Skin of body (tissue), 2 donors: ENCODE data around the gene CBFA2T3. TPM values are rescaled to one million over a fixed set of nuclear protein-coding genes. Genes with fewer than 3 reads are reported as not detected.

Experiments used
- DNase-seq: peaks from one replicate; lab custom pipeline; 2025; lab: John Stamatoyannopoulos, UW
- total RNA-seq: library from RNA; depleted of rRNA; stranded (reverse); fragments of >200 nt; gene quantifications from one replicate; pipeline ENCODE4 v1.2.3, GENCODE V29; 2014

Gene CBFA2T3
- total RNA-seq, 1 donor from 2014 or later: 1.7 TPM

DNA sequence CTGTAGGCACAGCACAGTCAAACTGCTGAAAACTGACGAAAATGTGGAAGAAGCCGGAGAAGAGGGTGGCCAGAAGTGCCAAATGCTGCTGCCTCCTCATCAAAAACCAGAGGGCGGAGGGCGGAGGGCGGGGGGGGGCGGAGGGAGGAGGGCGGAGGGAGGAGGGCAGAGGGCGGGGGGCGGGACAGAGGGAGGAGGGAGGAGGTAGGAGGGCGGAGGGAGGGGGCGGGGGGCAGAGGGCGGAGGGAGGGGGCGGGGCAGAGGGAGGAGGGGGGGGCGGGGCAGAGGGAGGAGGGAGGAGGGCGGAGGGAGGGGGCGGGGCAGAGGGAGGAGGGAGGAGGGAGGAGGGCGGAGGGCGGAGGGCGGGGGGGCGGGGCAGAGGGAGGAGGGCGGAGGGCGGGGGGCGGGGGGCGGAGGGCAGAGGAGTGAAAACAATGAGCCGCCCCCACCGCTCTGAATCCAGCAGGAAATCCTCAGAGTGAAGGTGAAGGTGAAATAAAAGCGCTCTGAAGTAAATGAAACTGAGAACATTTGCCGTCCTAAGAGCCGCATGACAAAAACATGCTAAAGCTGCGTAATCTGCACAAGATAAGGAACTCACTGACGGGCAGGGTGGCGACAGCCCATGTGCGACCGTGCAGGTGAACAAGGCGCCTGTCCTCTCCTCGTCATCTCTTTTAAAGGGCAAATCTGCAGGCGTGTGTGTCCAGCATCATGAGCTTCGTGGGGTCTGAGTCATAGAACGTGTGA lies 22.6 kb upstream of the CBFA2T3 start:
- no peak for DNase-seq

DNA sequence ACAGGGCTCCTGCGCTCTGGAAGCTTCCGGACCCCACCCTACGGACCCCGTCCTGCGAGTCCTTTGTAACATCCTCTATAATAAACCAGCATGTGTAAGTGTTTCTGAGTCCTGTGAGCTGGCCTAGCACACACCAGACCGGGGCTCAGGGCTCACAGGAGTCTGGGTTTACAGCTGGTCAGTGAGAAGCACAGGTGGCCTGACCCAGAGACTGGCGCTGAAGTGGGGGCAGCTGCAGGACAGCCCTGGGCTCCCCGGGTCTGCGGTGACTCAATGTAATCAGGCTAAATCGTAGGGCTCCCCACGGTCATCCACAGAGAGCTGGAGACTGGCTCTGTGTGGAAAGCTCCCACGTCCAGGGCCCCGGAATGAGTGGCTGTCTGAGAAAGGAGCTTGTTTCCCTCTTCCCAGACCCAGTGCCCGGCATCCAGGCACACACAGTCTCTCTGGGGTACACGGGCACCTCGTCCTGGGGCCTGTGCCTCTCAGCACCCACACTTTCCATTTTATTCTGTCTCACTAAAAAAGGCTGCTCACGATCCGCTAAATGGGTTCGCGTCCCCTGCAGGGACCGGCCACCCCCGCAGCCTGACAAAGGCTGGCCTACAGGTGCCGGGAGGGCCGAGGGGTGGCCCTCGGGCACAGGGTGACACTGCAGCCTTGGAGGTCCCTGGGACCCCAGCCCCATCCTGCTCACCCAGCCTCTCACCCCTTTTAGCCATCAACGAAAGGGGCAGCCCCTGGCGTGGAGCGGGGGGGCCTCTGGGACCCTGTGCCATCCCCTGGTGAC lies 18.9 kb upstream of the CBFA2T3 start:
- DNase-seq: no peak

DNA sequence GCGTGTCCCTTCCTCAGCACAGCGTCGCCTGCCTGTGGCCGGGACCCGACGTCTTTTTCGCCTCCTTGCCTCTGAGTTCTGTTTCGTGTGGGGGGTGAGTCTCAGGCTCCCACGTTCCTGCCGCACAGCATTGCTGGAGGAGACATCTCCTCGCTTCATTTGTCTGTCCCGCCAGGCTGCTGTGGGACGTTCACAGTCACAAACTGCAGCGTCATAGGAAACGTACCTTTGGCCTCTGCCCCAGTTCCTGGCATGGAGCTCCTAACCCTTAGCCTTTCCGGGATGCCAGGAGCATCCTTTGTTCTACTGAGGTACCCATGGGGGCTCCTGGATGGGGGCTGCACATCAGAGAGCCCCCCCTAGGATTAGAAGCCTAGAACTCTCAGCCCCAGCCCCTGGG lies 18.2 kb upstream of the CBFA2T3 start:
- no peak for DNase-seq

- no peak for DNase-seq
Measured at GRCh38 chr16:88994695-88995094, 17.7 kb upstream of the CBFA2T3 start.

- DNase-seq: no peak
Measured at GRCh38 chr16:88993946-88994600, 17.1 kb upstream of the CBFA2T3 start.

GRCh38 chr16:88993166-88993761 lies 16.3 kb upstream of the CBFA2T3 start:
- peak; percentile 50 for DNase-seq

- no peak for DNase-seq
Measured at GRCh38 chr16:88992351-88993165, 15.6 kb upstream of the CBFA2T3 start.

- DNase-seq: no peak
Measured at GRCh38 chr16:88991813-88992350, 14.9 kb upstream of the CBFA2T3 start.

DNA sequence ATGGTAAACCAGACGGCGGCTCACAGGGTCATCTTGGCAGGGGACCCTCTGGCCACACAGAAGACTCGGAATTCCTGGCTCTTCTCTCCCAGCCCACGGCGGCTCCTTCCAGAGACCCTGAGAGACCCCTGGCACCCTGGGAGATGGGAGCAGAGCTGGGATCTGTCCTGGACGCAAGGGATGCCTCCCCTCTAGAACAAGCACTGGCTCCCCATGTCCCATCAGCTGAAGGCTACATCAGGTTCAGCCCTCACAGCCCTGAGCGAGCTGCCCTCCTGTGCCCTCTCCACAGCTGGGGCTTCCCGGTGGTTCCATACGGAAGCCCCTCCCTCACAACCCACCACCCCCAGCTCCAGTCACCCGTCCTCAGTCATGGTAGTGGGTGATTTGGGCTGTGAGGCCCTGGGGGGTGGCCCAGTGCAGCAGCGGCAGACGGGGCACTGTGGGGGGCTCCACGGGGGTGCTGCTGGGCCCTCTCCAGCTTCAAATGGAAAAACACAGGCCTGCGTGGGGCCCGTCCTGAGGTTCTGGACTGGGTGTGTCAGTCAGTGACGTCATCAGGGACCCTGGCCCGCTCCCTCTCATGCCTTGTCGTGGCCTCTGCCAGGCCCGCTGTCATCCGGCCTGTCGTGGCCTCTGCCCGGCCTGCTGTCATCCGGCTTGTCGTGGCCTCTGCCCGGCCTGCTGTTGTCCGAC lies 13.0 kb upstream of the CBFA2T3 start:
- DNase-seq: no peak

GRCh38 chr16:88988980-88989811 lies 12.2 kb upstream of the CBFA2T3 start:
- DNase-seq: no peak

DNA sequence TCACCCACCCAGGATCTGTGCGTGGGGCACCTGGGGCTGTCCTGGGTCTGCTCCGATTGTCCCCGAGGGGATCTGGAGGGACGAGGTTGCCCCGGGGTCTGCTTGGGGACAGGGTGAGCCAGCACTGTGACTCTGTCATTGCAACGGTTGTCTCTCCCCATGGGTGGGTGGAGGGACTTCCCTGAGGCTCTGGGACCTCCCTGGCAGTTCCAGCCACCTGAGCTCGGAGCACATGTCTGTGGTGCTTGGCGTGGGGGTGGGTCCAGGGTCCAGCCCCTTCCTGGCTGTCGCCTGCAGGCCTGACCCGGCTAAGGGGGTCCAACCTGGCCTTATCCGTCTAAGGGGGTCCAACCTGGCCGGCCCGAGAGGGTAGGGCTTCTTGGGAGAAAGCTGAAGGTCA lies 8.5 kb upstream of the CBFA2T3 start:
- DNase-seq: no peak

GRCh38 chr16:88983771-88984687 lies 7.0 kb upstream of the CBFA2T3 start:
- DNase-seq: no peak

DNA sequence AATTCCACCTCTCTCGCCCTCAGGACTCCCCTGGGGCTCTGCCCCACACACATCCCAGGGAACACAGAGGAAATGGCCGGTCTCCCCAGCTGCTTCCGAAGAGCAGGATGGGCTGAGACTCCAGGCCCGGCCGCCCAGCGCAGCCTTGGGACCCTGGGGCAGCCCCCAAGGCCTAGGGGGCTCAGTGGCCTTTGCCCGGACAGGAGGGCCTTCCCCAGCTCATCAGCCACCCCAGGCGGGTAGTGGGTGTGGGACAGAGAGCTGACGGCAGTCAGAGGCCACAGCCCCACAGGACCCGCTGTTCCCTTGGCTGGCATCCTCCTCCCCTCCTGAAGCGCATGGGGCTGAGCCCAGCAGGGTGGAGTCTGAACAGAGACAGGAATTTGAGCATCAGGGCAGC lies 6.2 kb upstream of the CBFA2T3 start:
- no peak for DNase-seq

DNA sequence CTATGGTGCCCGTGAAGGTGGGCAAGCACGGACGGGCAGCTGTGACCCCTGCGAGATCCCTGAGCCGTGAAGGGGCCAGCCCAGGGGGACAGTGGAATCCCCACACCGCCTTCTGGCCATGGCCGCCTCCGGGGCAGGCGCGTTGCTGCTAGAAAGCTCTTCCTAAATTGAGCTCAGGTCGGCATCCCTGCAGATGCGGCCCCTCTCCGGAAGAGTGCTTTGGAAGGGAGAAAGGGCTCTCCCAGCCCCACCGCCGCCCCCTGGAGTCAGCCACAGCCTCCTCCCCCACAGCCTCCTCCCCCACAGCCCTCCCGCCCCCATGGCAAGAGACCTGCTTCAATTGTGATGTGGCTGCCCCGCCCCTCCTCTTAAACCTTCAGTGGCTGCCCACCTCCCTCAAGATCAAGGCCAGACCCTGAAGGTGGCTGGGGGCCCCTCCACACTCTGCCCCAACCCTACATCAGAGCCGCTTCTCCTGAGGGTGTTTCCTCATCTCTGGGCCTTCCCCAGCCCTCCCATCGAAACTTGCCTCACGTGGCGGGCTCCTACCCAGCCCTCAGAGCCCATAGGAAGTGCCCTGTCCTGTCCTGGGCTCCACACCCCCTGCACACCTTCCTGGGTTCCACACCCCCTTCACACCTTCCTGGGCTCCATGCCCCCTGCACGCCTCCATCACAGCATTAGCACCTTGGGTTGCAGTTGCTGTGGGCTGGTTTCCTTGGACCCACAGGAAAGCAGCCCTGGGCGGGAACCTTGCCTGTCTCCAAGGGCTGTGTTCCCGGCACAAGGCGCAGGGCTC lies 5.5 kb upstream of the CBFA2T3 start:
- DNase-seq: no peak

GRCh38 chr16:88979353-88980015 lies 2.5 kb upstream of the CBFA2T3 start:
- no peak for DNase-seq

- no peak for DNase-seq
Measured at GRCh38 chr16:88978608-88979346, 1.8 kb upstream of the CBFA2T3 start.
